HG02623 (cell line): ENCODE data around the gene TMEM14A.

Experiments used
- ATAC-seq: cut with Tn5 transposase; IDR thresholded peaks from one replicate; pipeline ENCODE4 v1.9.1; 2021; ENCODE audit warnings: moderate library complexity; ENCODE audit not compliant: unreplicated experiment

TMEM14A gene

DNA sequence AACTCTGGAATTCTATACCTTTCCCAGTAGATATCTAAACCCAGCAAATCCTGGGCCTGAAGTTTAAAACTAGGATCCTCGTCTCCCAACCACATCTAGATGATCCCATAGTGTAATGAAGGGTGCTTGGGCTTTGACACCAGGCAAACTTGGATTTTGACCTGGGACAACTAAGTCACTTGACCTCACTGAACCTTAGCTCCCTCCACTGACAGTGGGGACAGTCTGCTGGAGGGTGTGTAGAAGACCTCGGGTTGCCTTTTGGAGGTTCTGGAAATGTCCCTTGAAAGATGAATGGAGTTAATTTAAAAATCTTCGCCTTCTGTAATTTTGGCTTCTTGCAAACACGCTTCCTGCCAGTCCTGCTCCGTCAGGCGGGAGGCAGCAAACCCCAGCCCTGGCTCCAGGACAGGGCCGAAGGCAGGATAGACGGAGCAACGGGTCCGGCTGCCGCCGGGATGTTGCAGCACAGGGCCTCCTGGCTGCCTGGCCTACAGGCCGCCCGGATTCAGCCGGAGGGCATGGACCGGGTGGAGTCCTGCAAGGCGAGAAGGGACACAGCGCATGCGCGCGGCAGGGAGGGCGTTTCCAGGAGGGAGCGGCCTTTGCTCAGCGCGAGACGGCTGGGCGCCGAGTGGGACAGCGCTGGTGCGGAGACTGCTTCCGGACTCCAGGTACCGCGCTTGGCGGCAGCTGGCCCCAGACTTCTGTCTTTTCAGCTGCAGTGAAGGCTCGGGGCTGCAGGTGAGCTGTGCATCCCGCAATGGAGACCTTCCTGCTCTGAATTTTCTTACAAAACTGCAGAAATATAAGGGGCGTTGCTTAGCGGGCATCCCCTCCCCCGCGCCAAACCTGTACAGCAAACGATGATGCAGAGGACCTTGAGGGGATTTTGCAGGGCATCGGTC lies at the start of gene TMEM14A:
TMEM14A (plus strand) TSS at position 612 of the 908 bp plus-strand sequence. CDS start 5,990 bp downstream, outside the sequence.
- ATAC-seq: peak; percentile 98

GRCh38 chr6:52621631-52622030 lies 49.3 kb upstream of the TMEM14A start:
- no peak for ATAC-seq

DNA sequence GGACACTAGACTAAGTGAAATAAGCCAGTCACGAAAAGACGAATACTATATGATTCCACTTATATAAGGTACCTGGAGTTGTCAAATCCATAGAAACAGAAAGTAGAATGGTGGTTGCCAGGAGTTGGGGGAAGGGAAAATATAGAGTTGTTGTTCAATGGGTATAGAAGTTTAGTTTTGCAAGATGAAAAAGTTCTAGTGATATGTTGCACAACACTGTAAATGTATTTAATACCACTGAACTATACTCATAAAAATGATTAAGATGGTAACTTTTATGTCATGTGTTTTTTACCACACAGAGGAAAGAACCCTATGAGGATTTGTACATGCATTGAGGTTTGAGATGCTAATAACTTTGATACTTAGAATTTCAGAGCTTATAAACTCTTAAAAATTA lies 48.1 kb upstream of the TMEM14A start:
- ATAC-seq: no peak

- no peak for ATAC-seq
Measured at GRCh38 chr6:52632011-52632410, 38.9 kb upstream of the TMEM14A start.

- no peak for ATAC-seq
Measured at GRCh38 chr6:52634211-52634610, 36.7 kb upstream of the TMEM14A start.

DNA sequence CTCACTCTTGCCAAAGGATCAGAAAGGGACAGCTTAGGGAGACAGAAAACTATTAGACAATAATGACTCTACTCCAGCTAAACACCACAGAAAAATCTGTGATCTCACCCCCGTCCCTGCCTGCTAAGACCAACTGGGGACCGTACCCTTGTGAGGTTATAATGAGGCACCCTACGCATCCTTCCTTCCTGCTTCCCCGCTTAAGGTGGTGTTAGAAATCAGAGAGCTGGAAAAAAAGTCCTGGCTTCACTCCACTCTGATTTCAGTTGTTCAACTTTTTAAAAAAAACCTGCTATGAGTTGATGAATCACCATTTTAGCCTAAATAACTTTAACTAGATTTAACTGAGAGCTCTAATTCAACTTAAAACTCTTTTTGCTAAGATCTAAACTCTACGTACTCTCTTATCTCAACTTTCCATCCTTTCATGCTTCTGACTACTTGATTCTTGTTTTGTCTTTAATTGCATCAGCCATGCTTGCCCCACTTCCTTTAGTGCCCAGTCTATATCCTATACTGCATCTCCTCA lies 35.8 kb upstream of the TMEM14A start:
- ATAC-seq: no peak

- ATAC-seq: no peak
Measured at GRCh38 chr6:52636830-52637229, 34.1 kb upstream of the TMEM14A start.

DNA sequence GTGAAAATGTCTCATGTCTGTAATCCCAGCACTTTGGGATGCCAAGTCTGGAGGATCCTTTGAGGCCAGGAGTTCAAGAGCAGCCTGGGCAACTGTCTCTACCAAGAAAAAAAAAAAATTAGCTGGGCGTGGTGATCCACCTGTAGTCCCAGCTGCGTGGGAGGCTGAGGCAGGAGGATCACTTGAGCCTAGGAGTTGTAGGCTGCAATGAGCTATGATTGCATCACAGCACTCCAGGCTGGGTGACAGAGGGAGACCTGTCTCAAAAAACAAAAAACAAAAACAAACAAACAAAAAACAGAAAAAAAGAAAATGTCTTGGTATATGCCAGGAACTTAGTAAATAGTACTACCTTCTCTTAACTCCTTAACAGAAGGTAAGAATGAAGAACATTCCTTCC lies 31.4 kb upstream of the TMEM14A start:
- no peak for ATAC-seq

DNA sequence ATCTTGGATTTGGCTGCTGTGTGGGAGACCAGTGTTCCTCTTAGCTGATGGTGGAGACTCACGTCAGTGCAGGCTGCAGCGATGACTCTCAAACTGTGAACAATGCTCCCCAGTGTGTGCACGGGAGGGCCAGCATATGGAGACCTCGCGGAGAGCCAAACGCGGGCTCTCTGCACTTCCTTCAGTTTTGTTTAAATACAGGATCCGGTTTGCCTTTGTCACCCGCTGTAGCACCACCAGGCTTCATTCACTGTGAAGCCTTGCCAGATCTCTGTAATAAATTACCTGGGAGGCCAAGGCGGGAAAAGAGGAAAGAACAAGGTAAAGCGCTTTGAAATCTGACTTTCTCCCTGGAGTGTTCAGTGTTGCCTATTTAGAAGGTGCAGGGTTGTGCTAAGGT lies 30.7 kb upstream of the TMEM14A start:
- ATAC-seq: no peak

DNA sequence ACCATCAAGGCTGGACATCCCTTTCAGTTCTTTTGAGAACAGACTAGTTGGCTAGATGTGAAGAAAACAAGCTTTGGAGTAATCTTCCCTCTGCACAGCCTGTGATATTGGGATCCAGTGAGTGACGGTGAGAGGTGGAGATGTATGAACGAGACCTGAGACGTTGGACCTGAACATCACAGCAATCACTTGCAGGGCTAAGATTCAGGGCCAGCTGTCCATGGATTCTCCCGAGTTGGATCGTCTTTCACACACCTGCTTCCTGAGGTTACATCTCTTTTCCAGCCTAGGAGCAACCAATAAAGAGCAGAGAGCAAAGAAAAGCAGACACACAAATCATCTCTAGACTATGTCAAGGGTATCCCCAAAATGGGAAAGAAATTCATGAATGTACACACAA lies 30.0 kb upstream of the TMEM14A start:
- ATAC-seq: no peak

DNA sequence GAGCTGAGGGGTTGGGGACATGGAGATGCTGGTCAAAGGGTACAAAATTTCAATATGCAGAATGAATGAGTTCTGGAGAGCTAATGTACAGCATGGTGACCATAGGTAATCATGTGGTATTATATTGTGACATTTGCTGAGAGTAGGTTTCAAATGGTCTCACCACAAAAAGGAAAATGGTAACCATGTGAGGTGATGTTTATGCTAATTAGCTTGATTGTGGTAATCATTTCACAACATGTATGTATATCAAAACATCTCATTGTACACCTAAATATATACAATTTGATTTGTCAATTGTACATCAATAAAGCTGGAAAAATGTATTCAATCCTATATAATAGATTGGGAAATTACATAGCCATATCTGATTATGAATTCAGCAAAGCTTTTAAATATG lies 29.5 kb upstream of the TMEM14A start:
- ATAC-seq: no peak

DNA sequence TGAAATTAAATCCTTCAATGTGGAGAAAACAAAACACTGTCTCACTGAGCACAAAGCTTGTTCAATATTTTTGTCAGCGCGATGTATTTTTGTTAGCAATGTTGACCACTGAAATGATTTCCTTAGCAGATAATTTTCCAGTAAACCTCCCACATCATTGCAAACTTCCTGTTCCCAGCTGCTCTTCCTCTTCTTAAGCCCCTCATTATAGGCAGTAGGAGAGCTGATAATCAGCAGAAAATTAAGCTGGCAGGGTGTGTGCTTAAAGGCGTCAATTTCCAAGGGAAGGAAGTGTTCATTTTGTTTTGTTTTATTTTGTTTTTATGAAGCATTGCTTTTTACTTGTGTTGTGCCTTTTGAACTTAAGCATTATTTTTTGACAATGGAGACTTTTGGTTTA lies 29.1 kb upstream of the TMEM14A start:
- no peak for ATAC-seq

- ATAC-seq: no peak
Measured at GRCh38 chr6:52642368-52642767, 28.5 kb upstream of the TMEM14A start.

DNA sequence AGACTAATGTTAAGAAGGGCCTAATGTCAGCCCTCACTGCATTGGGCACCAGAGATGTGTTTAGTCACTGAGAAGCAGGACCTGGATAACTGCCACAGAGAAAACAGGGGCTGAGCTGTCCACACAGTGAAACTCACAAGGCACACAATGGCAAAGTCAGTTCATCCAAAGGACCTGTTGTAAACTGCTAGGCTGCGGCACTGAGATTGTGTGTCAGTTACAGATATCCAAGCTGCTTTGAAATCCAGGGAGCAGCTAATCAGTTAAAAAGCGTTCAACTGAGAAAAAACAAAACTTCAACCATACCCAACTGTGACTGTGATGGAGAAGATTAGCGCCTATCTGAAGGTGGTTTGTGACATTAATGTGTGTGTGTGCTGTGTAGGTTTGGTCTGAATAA lies 27.8 kb upstream of the TMEM14A start:
- no peak for ATAC-seq

- ATAC-seq: no peak
Measured at GRCh38 chr6:52644253-52644652, 26.7 kb upstream of the TMEM14A start.

DNA sequence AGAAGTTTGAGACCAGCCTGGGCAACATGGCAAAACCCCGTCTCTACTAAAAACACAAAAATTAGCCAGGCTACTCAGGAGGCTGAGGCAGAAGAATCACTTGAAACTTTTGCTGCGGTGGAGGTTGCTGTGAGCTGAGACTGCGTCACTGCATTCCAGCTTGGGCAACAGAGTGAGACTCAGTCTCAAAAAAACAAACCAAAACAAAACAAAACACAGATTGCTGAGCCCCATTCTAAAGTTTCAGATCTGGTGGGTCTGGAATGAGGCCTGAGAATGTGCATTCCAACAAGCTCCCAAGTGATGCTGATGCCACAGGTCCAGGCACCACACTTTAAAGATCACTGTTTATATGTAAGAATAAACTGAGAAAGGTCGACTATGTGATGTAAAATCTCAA lies 24.9 kb upstream of the TMEM14A start:
- ATAC-seq: no peak

GRCh38 chr6:52647199-52647598 lies 23.7 kb upstream of the TMEM14A start:
- no peak for ATAC-seq

DNA sequence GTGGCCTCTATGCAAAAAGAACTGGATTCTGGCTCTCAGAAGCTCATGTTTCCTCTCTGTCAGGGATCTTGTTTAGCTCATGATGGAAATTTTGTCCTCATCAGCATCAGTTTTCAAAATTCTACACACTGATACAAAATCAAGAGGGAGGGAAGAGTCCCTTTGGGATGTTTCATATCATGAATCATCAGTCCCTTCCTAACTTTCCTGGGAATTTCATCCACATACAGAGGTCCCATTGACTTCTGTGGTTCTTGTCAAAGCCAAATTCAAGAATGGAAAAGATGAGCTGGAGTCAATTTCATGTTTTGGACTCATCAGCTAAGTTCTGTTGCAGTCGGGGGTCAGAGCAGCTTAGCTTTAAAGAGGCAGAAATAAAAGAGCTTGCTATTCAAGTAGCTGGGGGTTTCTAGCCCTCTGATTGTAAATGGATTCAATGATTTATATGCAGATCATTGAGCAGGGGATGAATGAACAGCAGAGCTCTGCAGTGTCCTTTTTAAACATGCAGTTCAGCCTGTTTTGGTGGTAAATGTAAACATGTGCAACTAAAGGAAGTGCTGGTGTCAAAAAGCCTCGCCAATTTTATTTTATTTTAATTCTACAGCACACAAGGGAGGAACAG lies 21.3 kb upstream of the TMEM14A start:
- ATAC-seq: no peak

DNA sequence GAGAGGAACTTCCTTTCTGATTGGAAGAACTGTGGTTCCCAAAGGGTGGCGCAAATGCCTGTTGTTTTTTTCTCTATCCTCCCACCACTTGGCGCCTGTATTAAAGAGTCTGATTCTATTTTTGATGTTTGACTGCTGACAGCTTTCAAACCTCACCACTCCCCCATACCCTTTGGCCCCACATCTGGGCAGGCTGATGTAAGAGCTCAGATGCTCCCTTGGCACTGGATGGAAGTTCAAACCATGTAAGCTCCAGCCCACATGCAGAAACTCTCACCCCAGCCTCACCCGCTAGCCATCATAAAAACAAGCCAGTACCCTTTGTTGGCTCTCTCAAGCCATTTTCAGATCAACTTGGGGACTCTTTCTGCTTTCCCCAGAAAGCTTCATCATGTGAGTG lies 20.0 kb upstream of the TMEM14A start:
- ATAC-seq: no peak

DNA sequence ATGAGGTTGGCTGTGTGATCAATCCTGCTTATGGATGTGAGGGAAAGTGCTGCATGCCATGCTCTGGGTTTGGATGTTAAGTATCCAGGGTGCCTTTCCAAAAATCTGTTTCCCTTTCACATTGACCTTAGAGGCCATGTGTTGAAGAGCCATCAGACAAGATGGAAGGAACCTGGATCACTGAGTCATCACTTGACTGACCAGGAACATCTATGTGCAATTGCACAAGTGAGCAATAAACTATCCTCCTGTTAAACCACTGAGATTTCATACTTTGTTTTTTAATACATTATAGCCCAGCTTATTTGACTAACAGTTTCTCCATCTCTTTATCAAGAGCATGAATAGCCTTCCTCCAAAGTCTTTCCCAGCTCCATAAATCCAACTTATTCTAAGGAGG lies 17.8 kb upstream of the TMEM14A start:
- no peak for ATAC-seq

- ATAC-seq: no peak
Measured at GRCh38 chr6:52654007-52654406, 16.9 kb upstream of the TMEM14A start.

GRCh38 chr6:52654592-52654991 lies 16.3 kb upstream of the TMEM14A start:
- no peak for ATAC-seq
